OCI-LY3 (cell line): Measurements from ENCODE around the gene FGD4.

Source experiments
- H2AFZ ChIP-seq: fragments of 200-600, 300-600 bp; shearing (Covaris generic); 2 replicates; pipeline ENCODE4 v1.6.0; 2014; ENCODE audit warnings: antibody characterized with exemption, low read depth, low read length
- H3K27ac ChIP-seq: fragments of 200-600, 300-600 bp; sonication (generic); 2 replicates; pipeline ENCODE4 v1.5.1; 2014; ENCODE audit warnings: mild to moderate bottlenecking, low read length, moderate library complexity, mixed read lengths
- H3K27me3 ChIP-seq: fragments of 200-600, 300-600 bp; sonication (generic); 2 replicates; pipeline ENCODE4 v1.6.1; 2014; ENCODE audit warnings: low read depth, low read length, mixed read lengths
- H3K36me3 ChIP-seq: fragments of 200-600, 300-600 bp; sonication (generic); replicated peaks from 2 replicates; pipeline ENCODE3; 2014; ENCODE audit warnings: low read depth, low read length, mixed read lengths
- H3K4me1 ChIP-seq: fragments of 300-600, 200-600 bp; sonication (generic); 2 replicates; pipeline ENCODE4 v1.6.1; 2014; ENCODE audit warnings: low read length, mixed read lengths
- H3K4me2 ChIP-seq: fragments of 200-600, 300-600 bp; sonication (generic); 2 replicates; pipeline ENCODE4 v1.6.1; 2014; ENCODE audit warnings: low read length, mixed read lengths
- H3K4me3 ChIP-seq: fragments of 300-600, 200-600 bp; sonication (generic); 2 replicates; pipeline ENCODE4 v1.5.1; 2014; ENCODE audit warnings: antibody characterized with exemption, mild to moderate bottlenecking, low read length, moderate library complexity
- H3K79me2 ChIP-seq: fragments of 300-600, 200-600 bp; shearing (Covaris generic); 2 replicates; pipeline ENCODE4 v1.6.1; 2014; ENCODE audit warnings: mild to moderate bottlenecking, low read length, mixed read lengths
- H3K9ac ChIP-seq: fragments of 300-600, 200-600 bp; shearing (Covaris generic); 2 replicates; pipeline ENCODE4 v1.6.0; 2014; ENCODE audit warnings: mild to moderate bottlenecking, low read length, moderate library complexity
- H3K9me3 ChIP-seq: fragments of 200-600, 300-600 bp; shearing (Covaris generic); 2 replicates; pipeline ENCODE4 v1.6.1; 2014; ENCODE audit warnings: low read length, mixed read lengths; ENCODE audit not compliant: insufficient read depth
- H4K20me1 ChIP-seq: fragments of 200-600, 300-600 bp; sonication (generic); 2 replicates; pipeline ENCODE4 v1.6.1; 2016; ENCODE audit warnings: low read length, mixed read lengths; ENCODE audit not compliant: insufficient read depth
- EZH2phosphoT487 ChIP-seq: fragments of 200-600 bp; shearing (Covaris generic); IDR thresholded peaks from 2 replicates; pipeline ENCODE4 v1.6.1; 2018; ENCODE audit warnings: antibody characterized with exemption, mixed run types, low read depth
- TF ChIP-seq, protein P1 (sequence below): fragments of 200-600, 300-600 bp; sonication (generic); IDR thresholded peaks from 2 replicates; pipeline ENCODE4 v1.5.1; 2014; ENCODE audit warnings: antibody characterized with exemption, low read length, low read depth

The FGD4 gene

DNA sequence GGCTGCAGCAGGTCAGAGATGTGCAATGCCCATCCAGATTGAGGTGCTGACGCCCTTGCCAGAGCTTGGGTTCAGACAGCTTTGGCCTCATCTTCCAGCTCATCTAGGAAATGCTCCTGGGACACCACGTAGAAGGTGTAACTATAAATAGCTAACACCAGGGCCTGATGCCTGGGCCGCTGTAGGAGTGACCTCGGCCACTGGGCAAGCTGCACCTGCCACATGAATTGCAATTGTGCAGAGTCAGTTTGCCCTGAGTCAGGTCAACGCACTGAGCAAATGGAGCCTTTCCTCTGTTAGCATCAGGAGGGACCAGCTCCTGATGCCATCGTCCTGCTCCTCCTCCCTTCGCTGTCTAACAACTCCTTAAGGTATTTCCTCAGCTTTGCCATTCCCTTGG is 262.3 kb downstream of the FGD4 start:
- H3K4me2 ChIP-seq: no peak overlapping the region

DNA sequence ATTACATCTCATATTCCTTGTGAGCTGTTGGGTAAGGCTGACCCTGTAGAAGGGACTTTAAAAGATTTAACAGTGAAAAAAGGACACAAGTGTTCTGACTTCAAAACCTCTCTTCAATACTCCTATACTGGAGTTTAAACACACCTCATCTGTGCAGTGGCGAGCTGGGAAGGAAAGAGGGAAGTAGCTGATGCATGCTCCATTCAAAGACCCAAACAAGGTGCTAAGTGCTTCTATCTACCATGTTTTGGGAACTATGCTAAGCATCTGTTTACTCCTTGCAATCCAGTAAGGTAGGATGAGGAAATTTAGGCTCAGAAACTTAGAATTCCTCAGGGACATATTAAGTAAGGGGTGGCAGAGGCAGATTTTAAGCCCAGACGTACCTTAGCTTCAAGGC is 263.3 kb downstream of the FGD4 start:
- Histone ChIP-seq H4K20me1 (no peaks in the 10 kb centered on the region), H3K9me3 (no peaks in the 10 kb centered on the region), H3K4me3 (no peak overlapping the region), H3K36me3 (no peaks in the 10 kb centered on the region), H2AFZ (no peak overlapping the region), H3K9ac (no peak overlapping the region), H3K79me2 (no peaks in the 10 kb centered on the region), H3K27me3 (no peaks in the 10 kb centered on the region), H3K4me2 (no peak overlapping the region), H3K4me1 (peaks cover 24% of the 10 kb centered on the region), H3K27ac (no peak overlapping the region)
- TF ChIP-seq, protein P1, sequence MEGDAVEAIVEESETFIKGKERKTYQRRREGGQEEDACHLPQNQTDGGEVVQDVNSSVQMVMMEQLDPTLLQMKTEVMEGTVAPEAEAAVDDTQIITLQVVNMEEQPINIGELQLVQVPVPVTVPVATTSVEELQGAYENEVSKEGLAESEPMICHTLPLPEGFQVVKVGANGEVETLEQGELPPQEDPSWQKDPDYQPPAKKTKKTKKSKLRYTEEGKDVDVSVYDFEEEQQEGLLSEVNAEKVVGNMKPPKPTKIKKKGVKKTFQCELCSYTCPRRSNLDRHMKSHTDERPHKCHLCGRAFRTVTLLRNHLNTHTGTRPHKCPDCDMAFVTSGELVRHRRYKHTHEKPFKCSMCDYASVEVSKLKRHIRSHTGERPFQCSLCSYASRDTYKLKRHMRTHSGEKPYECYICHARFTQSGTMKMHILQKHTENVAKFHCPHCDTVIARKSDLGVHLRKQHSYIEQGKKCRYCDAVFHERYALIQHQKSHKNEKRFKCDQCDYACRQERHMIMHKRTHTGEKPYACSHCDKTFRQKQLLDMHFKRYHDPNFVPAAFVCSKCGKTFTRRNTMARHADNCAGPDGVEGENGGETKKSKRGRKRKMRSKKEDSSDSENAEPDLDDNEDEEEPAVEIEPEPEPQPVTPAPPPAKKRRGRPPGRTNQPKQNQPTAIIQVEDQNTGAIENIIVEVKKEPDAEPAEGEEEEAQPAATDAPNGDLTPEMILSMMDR: no peak
- TF ChIP-seq EZH2phosphoT487: no peak

More for the DNA sequence above, 262.3 kb downstream of the FGD4 start:
- Histone ChIP-seq H3K27me3 (no peaks in the 10 kb centered on the region), H3K79me2 (no peaks in the 10 kb centered on the region), H3K9ac (no peak overlapping the region), H3K4me1 (peaks cover 25% of the 10 kb centered on the region), H2AFZ (no peak overlapping the region), H3K4me3 (no peak overlapping the region), H3K27ac (no peak overlapping the region), H3K36me3 (no peaks in the 10 kb centered on the region), H4K20me1 (no peaks in the 10 kb centered on the region), H3K9me3 (no peaks in the 10 kb centered on the region)
- TF ChIP-seq EZH2phosphoT487: no peak
- TF ChIP-seq, protein P1: no peak

DNA sequence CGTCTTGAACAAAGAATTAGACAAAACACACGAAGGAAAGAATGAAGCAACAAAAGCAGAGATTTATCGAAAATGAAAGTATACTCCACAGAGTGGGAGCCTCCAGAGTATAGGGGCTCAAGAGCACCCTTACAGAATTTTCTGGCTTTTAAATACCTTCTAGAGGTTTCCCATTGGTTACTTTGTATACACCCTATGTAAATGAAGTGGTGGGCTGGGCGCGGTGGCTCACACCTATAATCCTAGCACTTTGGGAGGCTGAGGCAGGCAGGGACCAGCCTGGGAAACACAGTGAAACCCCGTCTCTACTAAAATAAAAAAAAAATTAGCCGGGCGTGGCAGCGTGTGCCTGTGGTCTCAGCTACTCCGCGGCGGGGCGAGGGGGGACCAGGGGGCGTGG is 266.7 kb downstream of the FGD4 start:
- Histone ChIP-seq H3K79me2 (no peaks in the 10 kb centered on the region), H3K36me3 (no peaks in the 10 kb centered on the region), H3K9ac (no peak overlapping the region), H4K20me1 (no peaks in the 10 kb centered on the region), H3K27me3 (no peaks in the 10 kb centered on the region), H2AFZ (no peak overlapping the region), H3K4me1 (peaks cover 5% of the 10 kb centered on the region; the same call in 1 of the 2 replicates), H3K4me3 (no peak overlapping the region), H3K9me3 (0 out of 2 replicates have a peak, but pooled peaks cover 11% of the 10 kb centered on the region), H3K4me2 (no peak overlapping the region), H3K27ac (no peak overlapping the region)
- TF ChIP-seq, protein P1: no peak
- TF ChIP-seq EZH2phosphoT487: no peak

DNA sequence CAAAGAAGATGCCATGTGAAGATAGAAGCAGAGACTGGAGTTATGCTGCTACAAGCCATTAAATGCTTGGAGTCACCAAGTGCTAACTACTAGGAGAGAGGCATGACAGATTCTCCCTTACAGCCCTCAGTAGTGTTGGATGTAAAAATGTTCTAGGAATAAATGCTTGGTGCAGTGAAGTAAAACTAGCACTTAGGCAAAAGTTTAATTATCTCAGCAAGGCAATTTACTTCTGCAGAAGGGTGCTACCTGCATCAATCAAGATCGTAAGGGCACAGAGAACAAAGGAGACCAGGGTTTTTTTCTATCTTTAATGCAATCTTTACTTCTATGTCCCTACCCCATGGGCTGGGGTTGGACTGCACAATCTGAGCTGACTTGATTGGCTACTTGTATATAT is 270.2 kb downstream of the FGD4 start:
- Histone ChIP-seq H4K20me1 (no peaks in the 10 kb centered on the region), H3K4me2 (no peak overlapping the region), H3K36me3 (no peaks in the 10 kb centered on the region), H3K4me3 (no peak overlapping the region), H3K9me3 (0 out of 2 replicates have a peak, but pooled peaks cover 15% of the 10 kb centered on the region), H3K79me2 (no peaks in the 10 kb centered on the region), H3K27ac (no peak overlapping the region), H2AFZ (no peak overlapping the region), H3K4me1 (peaks cover 13% of the 10 kb centered on the region), H3K9ac (no peak overlapping the region), H3K27me3 (no peaks in the 10 kb centered on the region)
- TF ChIP-seq EZH2phosphoT487: no peak
- TF ChIP-seq, protein P1: no peak
